HEK293T (cell line): ENCODE measurements around the gene PLA2G10.

Experiments
- CTCF ChIA-PET: fragments of 350-600 bp; formaldehyde crosslinking; extraction: SDS; loops from one replicate; lab custom pipeline; 2021; ENCODE audit warnings: antibody characterized with exemption, inconsistent platforms; lab: Yijun Ruan, JAX
- POLR2A ChIA-PET: fragments of 350-600 bp; formaldehyde crosslinking; extraction: SDS; loops from one replicate; lab custom pipeline; 2020; ENCODE audit warnings: antibody characterized with exemption, inconsistent platforms; lab: Yijun Ruan, JAX
- DNase-seq: peaks from one replicate; pipeline ENCODE4 v3.0.0; 2012; ENCODE audit warnings: mixed read lengths; ENCODE audit errors: extremely low spot score
- ELF4 ChIP-seq: fragments of 450-650 bp; IDR thresholded peaks from 2 replicates; pipeline ENCODE4 v1.6.1; 2017; ENCODE audit warnings: antibody characterized with exemption
- FOXK2 ChIP-seq: fragments of 450-650 bp; IDR thresholded peaks from 2 replicates; pipeline ENCODE4 v1.6.1; 2016; ENCODE audit warnings: mild to moderate bottlenecking
- PKNOX1 ChIP-seq: fragments of 450-650 bp; IDR thresholded peaks from 2 replicates; pipeline ENCODE4 v1.6.1; 2016
- SUZ12 ChIP-seq: fragments of 450-650 bp; IDR thresholded peaks from 2 replicates; pipeline ENCODE4 v1.6.1; 2016; ENCODE audit warnings: mild to moderate bottlenecking
- TARDBP ChIP-seq: fragments of 450-650 bp; IDR thresholded peaks from 2 replicates; pipeline ENCODE4 v1.6.1; 2016
- ZNF384 ChIP-seq: fragments of 450-650 bp; IDR thresholded peaks from 2 replicates; pipeline ENCODE4 v1.6.1; 2016

PLA2G10 gene

DNA sequence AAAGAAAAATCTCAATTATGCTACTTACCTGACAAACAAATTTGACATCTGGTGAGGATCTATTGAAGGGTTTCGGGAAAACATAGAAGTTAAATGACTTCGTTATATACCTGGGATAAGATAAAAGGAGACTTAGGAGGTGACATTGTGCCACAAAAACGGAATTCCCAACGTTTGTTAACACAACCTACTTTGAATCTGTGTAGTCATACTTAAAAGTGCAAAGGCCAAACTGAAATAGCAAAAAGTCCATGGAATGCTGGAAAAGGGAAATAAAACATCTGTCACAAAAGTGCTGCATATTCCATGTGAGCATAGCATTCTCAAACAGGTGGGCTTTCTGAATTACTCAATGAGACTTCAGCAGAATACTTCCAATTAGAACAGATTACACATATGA, 67.0 kb downstream of the PLA2G10 start:
- POLR2A ChIA-PET, result no interaction called here
- DNase-seq, result no peak
- CTCF ChIA-PET, result no interaction called here
- TF ChIP-seq ELF4, result no peak
- no peak for TF ChIP-seq SUZ12
- no peak for TF ChIP-seq ZNF384
- TF ChIP-seq TARDBP, result no peak
- TF ChIP-seq PKNOX1, result no peak
- no peak for TF ChIP-seq FOXK2
